Left colon (tissue), 2 donors: ENCODE results near the gene CA12. TPM values are rescaled to one million over a fixed set of nuclear protein-coding genes. Genes with fewer than 3 reads are reported as not detected.

Experiments used
- ATAC-seq: fragments of 200-7000 bp; cut with Tn5 transposase; one replicate; pipeline ENCODE4 v1.9.1; 2020; ENCODE audit warnings: mild to moderate bottlenecking, moderate library complexity
- DNase-seq, 2 donors: peaks; one replicate each; pipeline ENCODE4 v3.0.0-alpha.2; 2020
- intact Hi-C, 2 donors: fragments of 100-400 bp; cut with DNase I in 1 of 2; cut with micrococcal nuclease in 1 of 2; formaldehyde crosslinking; loops; one replicate each; pipeline versions ENCODE4 v1.11.2 to v1.14.0; 2022; cut with DNase I, micrococcal nuclease
- total RNA-seq, 2 donors: library from RNA; stranded (reverse); fragmentation: NEBNext Ultra II Directional; extraction: Animal tissue kit (Norgen Biotek cat#: 25700); gene quantifications; one replicate each; pipeline ENCODE4 v1.2.1, GENCODE V29; 2021
- donor health status: DM: no; HTN: no; CAD: no.
- donor health status: DM: yes; HTN: yes; CAD: no.

Gene CA12
- total RNA-seq, 2 donors from 2014 or later, result 255 to 397 TPM

DNA sequence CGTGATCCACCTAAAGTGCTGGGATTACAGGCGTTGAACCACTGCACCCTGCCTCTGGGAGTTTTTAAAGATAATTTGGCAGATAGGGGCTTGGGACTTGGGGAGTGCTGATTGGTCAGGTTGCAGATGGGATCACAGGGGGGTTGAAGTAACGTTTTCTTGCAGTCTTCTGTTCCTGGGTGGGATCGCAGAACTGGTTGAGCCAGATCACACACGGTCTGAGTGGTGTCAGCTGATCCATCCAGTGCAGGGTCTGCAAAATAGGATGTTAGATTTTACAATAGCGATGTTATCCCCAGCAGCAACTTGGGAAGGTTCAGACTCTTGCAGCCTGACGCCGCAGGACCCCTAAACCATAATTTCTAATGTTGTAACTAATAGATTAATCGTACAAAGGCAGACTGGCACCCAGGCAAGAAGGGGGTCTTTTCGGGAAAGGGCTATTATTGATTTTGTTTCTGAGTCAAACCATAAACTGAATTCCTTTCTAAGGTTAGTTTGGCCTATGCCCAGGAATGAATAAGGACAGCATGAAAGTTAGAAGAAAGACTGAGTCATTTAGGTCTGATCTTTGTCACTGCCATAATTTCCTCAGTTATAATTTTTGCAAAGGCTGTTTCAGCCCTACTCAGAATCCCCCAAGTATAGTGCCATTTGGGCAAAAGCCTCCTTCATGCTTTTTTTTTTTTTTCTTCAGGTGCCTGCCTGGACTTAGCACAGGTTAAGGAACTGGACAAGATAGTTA is 1.5 kb upstream of the CA12 start:
- ATAC-seq (no peak), DNase-seq (no peak)
- intact Hi-C loops, result no loop called here

DNA sequence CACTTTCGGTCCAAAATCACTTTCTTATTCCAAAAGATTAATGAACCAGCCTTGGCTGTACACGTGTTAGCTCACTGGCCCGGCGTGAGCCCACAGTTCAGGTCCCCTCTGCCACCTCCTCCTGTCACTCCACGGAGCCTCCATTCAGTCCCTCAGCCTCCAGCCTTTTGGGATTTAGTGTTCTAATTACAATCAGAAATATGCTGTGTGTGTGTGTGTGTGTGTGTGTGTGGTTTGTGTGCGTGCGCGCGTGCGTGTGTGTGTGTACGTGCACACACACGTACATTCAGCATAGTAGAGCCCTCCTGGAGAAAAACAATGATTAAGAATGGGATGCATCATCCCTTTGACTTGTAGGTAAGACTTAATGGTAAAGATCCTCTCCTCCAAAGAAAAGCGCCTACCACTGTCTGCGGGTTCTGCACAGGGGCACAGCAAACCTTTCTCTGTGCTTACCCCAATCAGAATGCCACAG is 801 bp downstream of the CA12 start:
- intact Hi-C loops, result no loop called here
- ATAC-seq (peak; percentile 12), DNase-seq (no peak)

DNA sequence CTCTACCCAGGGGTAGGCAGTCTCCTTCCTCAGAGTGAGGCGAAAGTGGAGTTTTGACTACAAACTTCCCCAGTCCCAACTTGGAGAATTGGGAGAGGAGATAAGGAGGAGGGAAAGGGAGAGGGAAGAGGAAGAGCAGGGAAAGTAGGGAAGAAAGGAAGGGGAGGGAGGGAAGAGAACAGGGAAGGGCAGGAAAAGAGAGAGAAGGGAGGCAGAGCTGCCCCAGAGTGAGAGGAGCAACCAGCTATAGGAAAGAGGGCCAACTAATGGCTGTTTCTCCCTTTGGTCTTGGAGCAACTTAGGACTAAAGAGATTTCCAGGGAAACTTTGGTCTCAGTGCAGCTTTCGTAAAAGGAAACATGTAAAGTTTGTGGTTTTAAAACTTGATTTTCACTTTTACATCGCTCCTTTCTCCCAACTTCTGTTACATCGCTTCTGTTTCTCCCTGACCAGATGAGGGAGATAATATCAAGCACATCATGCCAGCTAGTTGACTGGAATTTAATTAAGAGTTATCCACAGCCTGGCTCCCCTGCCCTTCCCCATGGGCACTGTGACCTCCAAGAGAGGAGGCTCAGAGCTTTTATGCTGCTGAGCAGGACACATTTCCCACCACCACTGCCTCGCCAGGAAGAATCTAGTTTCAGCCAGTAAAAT is 1.4 kb downstream of the CA12 start:
- peak; percentile 23 for ATAC-seq
- intact Hi-C loops, result no loop called here
- DNase-seq, result no peak

DNA sequence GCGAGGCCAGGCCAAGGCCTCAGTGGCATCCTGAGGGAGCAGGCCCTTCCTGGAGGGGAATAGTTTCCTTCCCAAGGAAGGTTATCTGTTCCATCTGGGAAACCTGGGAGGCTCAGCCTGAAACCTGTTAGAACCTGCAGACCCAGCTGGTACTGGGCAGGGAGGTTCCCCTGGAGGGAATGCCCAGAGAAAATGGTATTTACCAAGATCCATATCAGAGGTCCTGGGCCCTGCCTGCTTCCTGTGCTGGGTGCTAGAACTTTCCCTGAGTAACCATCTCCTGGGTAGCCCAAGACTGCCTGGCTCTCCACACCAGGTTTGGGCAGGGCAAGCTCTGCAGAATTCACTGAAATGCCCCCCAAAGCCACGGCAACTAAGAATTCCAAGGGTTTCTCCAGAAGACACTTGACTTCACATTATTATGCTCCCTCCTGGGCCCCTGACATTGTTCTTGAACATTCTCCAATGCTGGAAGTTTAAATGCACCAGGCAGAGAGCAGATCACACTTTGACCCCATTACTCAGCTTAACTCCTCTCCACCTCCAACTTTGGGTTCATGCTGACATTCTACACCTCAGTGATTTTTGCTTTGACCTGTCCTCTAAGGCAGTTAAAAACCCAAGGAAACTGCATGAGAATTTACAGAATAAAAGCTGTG is 2.0 kb downstream of the CA12 start:
- intact Hi-C loops, result no loop called here
- DNase-seq (no peak), ATAC-seq (peak; percentile 41)

DNA sequence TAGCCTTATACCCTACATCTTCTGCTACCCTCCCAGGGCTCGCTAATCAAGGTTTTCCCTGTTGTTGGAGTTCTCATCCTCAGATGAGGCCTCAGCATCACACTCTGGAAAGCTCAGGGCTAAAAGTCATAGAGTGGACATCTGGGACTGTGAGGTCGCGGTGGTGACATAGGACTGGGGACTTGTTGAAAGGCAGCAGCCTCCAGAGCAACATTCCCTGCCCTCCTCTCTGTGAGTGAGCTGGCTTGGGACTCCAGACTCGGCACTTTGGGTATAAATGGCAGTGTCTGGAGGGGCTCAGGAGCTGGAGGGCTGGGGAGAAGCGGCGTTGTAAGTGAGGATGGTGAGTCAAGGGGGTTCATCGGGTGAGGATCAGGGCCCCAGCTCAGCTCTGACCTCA is 2.7 kb downstream of the CA12 start:
- no peak for DNase-seq

DNA sequence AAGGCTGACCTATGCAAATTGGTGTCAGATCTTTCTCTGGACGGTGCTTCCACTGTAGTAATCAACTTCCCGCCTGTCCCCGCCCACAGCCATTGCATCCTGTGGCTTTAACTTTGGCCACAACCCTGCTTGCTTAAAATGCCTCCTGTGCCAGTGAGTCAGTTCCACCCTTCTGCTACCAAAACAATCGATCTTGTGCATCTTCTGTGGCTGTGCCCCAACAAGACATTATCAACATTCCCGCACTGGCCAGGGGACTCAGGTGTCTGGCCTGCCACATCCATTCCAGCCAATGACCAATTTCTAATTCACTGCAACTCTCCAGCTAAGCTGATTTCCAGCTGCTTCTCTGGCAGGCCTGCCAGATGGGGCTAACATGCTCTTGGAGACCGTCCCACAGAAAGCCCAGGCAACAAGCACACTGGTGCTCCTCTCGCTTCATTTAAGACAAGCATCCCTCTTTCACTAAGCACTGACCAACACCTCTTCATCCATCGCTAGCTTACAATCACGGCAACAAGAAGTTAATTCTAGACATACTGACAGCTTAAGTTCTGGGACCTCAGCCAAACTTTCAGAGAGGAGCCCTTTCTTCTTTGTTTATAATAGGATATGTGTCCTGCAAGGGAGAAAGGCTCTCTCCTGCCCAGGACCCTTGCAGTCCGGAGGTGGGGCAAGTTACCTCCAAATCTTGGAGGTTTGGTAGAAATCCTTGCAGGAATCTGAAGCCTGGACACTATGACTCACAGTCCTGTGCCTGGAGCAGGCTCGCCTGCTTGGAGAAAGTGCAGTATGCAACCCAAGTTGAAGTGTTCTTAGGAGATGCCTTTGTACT is 6.7 kb downstream of the CA12 start:
- ATAC-seq (no peak), DNase-seq (no peak)
- intact Hi-C loops, result no loop called here

More for the DNA sequence above, 2.7 kb downstream of the CA12 start:
- intact Hi-C loops, result no loop called here
- no peak for ATAC-seq

DNA sequence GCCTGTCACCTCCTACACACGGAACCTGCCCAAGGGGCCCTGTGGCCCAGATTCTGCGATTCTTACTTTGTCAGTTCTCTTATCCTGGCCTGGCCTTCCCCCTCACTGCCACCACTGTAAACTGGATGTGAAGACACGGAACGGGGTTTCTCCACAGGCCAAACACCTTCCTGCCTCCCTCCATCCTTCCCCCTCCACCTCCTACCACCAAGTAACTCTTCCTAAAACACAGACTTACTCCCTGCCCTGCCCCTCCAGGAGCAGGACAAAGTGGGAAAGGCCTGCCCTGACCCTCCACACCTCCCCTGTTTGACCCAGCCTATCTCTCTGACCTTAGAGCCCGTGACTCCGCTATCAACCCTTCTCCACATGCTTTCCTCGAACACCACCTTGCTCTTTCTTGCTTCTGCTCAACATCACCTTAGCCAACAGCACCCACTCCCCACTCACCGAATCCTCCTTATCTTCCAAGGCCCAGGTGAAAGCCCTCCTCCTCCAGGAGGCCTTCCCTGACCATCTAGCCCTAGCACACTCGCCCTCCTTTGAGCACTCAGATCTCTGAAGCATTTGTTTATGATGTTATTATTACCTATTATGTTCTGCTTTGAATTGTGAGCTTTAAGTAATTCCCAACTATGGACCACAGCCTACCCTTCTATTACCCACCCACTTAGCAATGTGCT is 7.6 kb downstream of the CA12 start:
- no peak for DNase-seq
- intact Hi-C loops, result no loop called here

DNA sequence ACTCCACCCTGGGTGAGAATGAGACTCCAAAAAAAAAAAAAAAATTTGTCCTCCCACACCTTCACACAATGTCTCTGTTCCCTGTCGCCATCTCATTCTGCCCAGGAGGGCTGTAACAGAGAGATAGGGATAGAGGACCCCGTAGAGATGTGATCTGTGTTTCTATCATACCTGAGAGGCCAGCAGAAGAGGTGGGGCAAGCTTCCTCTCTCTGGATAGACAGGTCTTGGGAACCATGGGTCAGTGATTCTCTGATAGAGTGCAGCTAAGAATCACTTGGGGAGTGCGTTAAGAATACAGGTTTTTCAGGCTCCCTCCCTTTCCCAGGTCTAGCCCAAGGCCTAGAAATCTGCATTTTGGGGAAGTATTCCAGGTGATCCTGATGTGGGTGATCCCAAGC is 8.3 kb downstream of the CA12 start:
- ATAC-seq (no peak), DNase-seq (no peak)
- intact Hi-C loops, result no loop called here

More for the DNA sequence above, 7.6 kb downstream of the CA12 start:
- no peak for ATAC-seq

DNA sequence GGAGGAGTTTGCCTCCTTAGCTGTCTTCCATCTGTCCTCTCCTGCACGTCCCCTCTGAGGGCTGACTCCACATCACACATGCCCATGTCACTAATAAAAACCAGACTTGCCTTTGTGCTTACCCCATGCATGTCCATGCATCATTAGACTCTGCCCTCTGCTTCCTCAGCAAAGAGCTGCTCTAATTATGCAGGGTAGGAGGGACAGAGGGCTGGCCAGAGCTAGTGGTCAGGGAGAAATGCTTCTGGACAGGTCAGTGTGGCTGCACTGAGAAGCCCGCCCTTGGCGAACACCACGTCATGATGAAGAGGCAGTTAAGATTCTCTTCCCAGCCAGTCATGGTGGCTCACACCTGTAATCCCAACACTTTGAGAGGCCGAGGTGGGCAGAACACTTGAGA is 8.9 kb downstream of the CA12 start:
- intact Hi-C loops, result no loop called here
- ATAC-seq (no peak), DNase-seq (no peak)

DNA sequence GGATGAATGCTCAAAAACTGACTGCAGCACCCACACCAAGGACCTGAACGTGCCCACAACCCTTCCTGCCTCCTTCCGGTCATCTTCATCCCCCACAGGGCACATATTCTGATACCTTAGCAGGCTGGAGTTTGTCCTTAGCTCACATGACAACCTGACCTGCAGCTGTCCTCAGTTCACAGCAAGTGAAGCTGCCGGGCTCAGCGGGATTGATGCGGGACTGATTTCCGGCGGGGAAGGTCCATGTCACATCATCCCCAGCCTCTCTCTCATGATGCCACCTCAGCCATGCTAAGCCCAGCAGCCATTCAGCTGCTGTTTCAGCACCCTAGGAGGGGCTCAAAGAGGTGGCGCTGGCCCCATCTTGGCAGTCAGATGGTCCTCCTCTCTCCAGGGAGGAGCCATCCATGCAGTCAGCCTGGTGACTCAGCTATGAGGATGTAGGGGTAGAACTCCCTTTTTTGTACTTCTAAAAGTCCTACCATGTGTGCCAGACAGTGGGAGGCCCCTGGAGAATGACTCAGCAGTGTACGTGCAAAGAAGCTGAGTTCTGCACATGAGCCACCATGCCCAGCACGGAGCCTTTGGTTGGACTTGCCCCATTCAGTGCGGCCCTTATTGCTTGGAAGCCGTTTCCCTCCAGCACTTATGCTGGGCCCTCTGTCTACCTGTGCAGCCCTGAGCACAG is 9.5 kb downstream of the CA12 start:
- no peak for DNase-seq
- intact Hi-C loops, result no loop called here
- ATAC-seq, result no peak

DNA sequence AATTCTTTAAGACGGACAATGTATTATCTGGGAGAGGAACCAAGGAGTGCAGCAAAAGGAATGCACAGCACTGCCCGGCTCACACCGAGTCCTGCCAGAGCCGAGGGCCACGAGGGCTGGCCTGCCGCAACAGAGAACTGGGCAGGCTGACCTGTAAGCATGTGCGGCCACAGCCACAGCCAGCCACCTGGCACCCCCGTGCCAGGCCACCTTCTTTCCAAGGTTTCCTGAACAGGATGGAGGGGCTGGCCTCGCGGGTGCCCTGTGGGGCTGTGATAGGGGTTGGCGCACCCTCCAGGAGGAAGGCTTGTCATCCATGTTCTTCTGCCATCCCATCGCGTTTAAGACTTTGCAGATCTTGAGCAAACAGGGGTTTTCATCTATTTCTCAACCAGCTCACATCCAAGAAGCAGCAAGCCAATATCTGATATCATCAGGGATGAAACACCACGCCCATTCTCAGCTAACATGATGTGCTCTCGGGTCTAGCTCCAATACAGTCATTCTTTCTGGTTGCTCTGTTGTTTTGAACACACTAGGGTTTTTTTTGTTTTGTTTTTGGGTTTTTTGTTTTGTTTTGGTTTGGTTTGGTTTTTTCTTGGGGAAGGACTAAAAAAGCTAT is 10.2 kb downstream of the CA12 start:
- no peak for ATAC-seq
- DNase-seq, result no peak
- intact Hi-C loops, result no loop called here

DNA sequence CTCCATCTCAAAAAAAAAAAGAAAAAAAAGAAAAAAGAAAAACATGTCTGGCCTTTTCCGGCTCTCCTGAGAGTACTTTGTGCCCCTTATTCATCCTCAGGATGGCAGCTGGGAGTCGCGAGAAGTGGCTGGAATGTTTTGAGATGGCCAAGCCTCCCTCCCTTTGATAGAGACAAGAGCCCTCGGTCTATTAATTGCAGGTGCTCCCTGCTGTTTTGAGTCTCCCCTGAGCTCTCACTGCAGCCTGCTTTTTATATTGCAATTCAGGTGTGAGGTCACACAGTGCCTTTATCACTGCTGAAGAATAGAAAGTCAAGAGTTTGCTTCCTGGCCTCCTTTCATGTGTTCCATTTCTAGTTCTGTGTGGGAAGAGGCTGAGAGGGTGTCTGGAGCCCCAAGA is 10.9 kb downstream of the CA12 start:
- no peak for ATAC-seq
- intact Hi-C loops, result no loop called here
- no peak for DNase-seq

DNA sequence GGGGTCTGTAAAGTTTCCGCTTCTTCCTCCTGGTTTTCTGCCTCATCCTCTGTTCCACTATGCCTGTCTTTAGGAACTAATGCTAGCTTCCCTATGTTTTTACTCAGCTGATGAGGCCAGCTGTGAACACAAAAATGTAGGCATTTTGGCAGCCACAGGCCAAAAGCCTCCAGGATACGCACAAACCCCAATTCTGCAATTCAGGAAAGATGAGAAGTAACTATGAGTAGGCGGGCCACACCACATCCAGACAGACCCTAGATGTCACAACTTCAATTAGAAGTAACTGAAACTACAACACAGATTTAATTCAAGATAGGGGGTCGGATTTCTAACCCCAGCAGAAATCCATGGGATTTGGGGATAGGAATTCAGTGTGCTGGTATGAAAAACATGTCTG is 11.9 kb downstream of the CA12 start:
- intact Hi-C loops, result no loop called here
- ATAC-seq, result no peak
- DNase-seq, result no peak

DNA sequence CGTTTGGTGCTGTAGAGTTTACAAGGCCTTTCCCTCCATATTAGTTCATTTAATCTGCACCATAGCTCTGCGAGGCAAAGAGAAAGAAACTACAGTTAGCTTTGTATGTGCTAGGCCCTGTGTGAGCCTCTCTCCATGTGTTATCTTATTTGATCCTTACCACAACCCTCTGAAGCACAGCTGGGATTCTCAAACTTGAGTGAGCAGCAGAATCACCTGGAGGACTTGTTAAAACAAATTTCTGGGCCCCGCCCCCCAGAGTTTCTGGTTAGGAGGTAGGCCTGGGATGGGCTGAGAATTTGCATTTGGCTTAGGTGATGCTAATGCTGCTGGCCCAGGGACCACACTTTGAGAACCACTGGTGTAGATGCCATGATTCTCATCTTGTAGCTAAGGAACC is 12.3 kb downstream of the CA12 start:
- DNase-seq (no peak), ATAC-seq (no peak)
- intact Hi-C loops, result no loop called here

DNA sequence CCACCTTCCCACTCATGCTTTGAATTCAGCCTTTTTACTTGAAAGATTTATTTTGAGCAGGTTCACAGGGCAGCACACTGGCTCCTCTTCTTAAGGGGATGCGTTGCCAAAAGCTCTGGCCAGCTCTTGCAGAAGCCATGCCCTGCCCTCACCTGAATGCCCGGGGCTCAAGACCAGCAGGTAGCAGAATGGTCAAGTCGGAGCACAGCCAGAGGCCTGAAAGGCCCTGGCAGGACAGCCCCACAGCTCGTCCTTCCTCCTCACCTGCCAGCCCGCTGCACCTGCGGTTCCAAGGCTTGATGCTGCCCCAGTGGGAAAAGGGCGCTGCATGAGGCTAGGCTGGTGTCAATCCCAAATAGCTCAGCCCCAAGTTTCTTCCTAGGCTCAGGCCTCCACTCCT is 13.1 kb downstream of the CA12 start:
- no peak for ATAC-seq
- DNase-seq, result no peak
- intact Hi-C loops, result no loop called here

DNA sequence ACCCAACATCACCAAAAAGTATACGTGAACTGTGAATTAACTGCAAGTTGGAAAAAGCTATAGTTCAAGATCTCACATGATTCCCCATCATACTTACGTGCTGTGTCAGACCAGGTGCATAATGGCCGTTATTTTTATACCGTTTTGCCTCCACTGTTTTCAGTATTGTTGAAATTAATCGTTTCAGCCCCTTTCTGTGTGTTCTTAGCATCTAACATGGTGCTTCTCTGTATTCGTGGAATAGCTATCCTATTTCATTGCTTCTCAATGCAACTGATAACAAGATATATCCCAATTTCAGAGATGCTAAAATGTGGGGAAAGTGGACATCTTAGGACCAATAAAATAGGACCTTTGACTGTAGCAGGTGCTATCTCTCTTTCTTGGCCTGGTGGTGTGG is 13.7 kb downstream of the CA12 start:
- DNase-seq (no peak), ATAC-seq (peak; percentile 15)
- intact Hi-C loops, result no loop called here

DNA sequence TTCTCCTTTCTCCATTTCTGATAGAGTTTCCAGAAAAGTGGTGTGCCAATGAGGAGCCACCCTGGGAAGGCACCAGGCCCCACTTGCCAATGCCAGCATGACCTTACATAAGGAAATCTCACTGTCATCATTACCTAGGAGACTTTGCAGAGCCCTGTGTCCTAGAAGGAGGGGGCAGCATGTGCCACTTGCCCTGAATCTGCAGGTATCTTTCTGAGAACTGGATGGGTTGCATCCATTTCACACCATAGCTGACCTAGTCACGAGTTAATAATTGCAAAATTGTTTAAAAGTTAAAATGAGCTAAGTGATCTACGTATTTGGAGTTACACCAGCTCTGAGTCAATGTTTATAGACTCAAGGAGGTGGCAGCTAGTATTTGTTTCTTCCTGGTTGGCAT is 14.3 kb downstream of the CA12 start:
- intact Hi-C loops, result no loop called here
- ATAC-seq (peak; percentile 72), DNase-seq (no peak)

DNA sequence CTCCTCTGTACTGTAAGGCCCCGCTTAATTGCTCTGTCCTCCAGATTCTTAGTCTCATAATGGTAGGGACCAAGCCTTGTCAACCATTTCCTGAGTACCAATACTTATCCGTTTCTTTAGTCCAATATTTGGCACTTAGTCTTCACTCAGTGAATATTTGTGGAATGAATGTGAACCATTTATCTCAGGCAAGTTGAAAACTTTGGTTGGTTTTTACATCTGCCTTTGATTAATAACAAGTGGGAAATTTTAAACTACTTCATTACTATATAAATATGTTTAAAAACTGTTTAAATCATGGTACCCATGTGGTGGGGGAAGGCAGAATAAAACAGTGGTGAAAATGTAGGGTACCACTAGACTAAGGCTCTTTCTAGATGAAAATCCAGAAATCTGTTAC is 15.2 kb downstream of the CA12 start:
- no peak for DNase-seq
- ATAC-seq, result no peak
- intact Hi-C loops, result no loop called here
